MM.1S (cell line): ENCODE results near the gene MTHFD1.
"Not testable (repeated sequence)": the region's sequence is repeated elsewhere in the genome, so short reads cannot be mapped to it uniquely, and the experiment has no call there.

Experiments used
- DNase-seq: peaks from one replicate; pipeline ENCODE4 v3.0.0-alpha.2; 2015
- H2AFZ ChIP-seq: fragments of 300-600 bp; sonication (generic); 2 replicates; pipeline ENCODE4 v1.6.0; 2016; ENCODE audit warnings: antibody characterized with exemption, low read length
- H3F3A ChIP-seq: fragments of 300-600 bp; sonication (generic); 2 replicates; pipeline ENCODE4 v1.6.1; 2016; ENCODE audit warnings: mild to moderate bottlenecking, antibody characterized with exemption, low read length, moderate library complexity, mixed read lengths; ENCODE audit not compliant: insufficient read depth
- H3K27ac ChIP-seq: fragments of 300-600 bp; sonication (generic); 2 replicates; pipeline ENCODE4 v1.5.1; 2016; ENCODE audit warnings: mild to moderate bottlenecking, low read length
- H3K27me3 ChIP-seq: fragments of 300-600 bp; sonication (generic); replicated peaks from 2 replicates; pipeline ENCODE4 v1.6.0; 2016; ENCODE audit warnings: low read length; ENCODE audit not compliant: insufficient read depth
- H3K36me3 ChIP-seq: fragments of 300-600 bp; sonication (generic); replicated peaks from 2 replicates; pipeline ENCODE4 v1.6.1; 2016; ENCODE audit warnings: mild to moderate bottlenecking, low read length, mixed read lengths; ENCODE audit not compliant: insufficient read depth
- H3K4me1 ChIP-seq: fragments of 300-600 bp; sonication (generic); 2 replicates; pipeline ENCODE4 v1.6.1; 2016; ENCODE audit warnings: low read length, mixed read lengths
- H3K4me2 ChIP-seq: fragments of 300-600 bp; sonication (generic); 2 replicates; pipeline ENCODE4 v1.6.0; 2016; ENCODE audit warnings: low read depth, low read length
- H3K4me3 ChIP-seq: fragments of 300-600 bp; sonication (generic); 2 replicates; pipeline ENCODE4 v1.5.1; 2016; ENCODE audit warnings: low read length, mixed read lengths
- H3K79me2 ChIP-seq: fragments of 300-600 bp; sonication (generic); 2 replicates; pipeline ENCODE4 v1.6.1; 2016; ENCODE audit warnings: mixed run types, low read length, mixed read lengths
- H3K9ac ChIP-seq: fragments of 300-600 bp; sonication (generic); 2 replicates; pipeline ENCODE4 v1.6.1; 2016; ENCODE audit warnings: low read length, mixed read lengths
- H3K9me2 ChIP-seq: fragments of 300-600 bp; sonication (generic); replicated peaks from 2 replicates; pipeline ENCODE4 v1.6.1; 2016; ENCODE audit warnings: mild to moderate bottlenecking, low read length, mixed read lengths; ENCODE audit not compliant: insufficient read depth
- H3K9me3 ChIP-seq: fragments of 300-600 bp; sonication (generic); replicated peaks from 2 replicates; pipeline ENCODE4 v1.6.1; 2016; ENCODE audit warnings: mild to moderate bottlenecking, low read length, mixed read lengths; ENCODE audit not compliant: insufficient read depth
- H4K20me1 ChIP-seq: fragments of 300-600 bp; sonication (generic); 2 replicates; pipeline ENCODE4 v1.6.1; 2016; ENCODE audit warnings: mild to moderate bottlenecking, low read length, moderate library complexity, mixed read lengths; ENCODE audit not compliant: insufficient read depth
- CTCF ChIP-seq: fragments of 300-600 bp; sonication (generic); IDR thresholded peaks from 2 replicates; pipeline ENCODE4 v1.5.1; 2016; ENCODE audit warnings: antibody characterized with exemption, low read length, mixed read lengths
- EZH2 ChIP-seq: fragments of 300-600 bp; sonication (generic); optimal IDR thresholded peaks from 2 replicates; pipeline ENCODE3; 2017; ENCODE audit warnings: low read depth, mild to moderate bottlenecking, antibody characterized with exemption, low read length, mixed read lengths
- EZH2phosphoT487 ChIP-seq: fragments of 300-600 bp; sonication (generic); IDR thresholded peaks from 2 replicates; pipeline ENCODE4 v1.6.1; 2018; ENCODE audit warnings: antibody characterized with exemption, low read length

The MTHFD1 gene

GRCh38 chr14:64388533-64389285, 556 bp downstream of the MTHFD1 start:
- TF ChIP-seq EZH2 (no peak), EZH2phosphoT487 (no peak), CTCF (no peak)

GRCh38 chr14:64391113-64391725, 3.1 kb downstream of the MTHFD1 start:
- Histone ChIP-seq H4K20me1 (no peaks in the 10 kb centered on the region), H3K4me1 (no peaks in the 10 kb centered on the region), H2AFZ (no peak overlapping the region), H3F3A (no peaks in the 10 kb centered on the region), H3K9me2 (no peaks in the 10 kb centered on the region), H3K9ac (no peak overlapping the region), H3K4me3 (no peak overlapping the region), H3K4me2 (no peak overlapping the region), H3K79me2 (peaks cover 71% of the 10 kb centered on the region), H3K27ac (no peak overlapping the region), H3K36me3 (no peaks in the 10 kb centered on the region), H3K27me3 (no peaks in the 10 kb centered on the region), H3K9me3 (no peaks in the 10 kb centered on the region)
- DNase-seq = no peak
- no peak for TF ChIP-seq EZH2phosphoT487
- TF ChIP-seq EZH2 = no peak
- no peak for TF ChIP-seq CTCF

More at GRCh38 chr14:64388533-64389285, 556 bp downstream of the MTHFD1 start:
- H3K4me3 ChIP-seq = peak overlapping the region; percentile 86
- peak overlapping the region; percentile 57 for H2AFZ ChIP-seq
- H3K79me2 ChIP-seq = peaks cover 50% of the 10 kb centered on the region
- peak overlapping the region; percentile 88 for H3K9ac ChIP-seq
- H3K27me3 ChIP-seq = no peaks in the 10 kb centered on the region
- H3K9me3 ChIP-seq = no peaks in the 10 kb centered on the region
- no peaks in the 10 kb centered on the region for H4K20me1 ChIP-seq
- DNase-seq = no peak
- H3K9me2 ChIP-seq = no peaks in the 10 kb centered on the region
- H3F3A ChIP-seq = no peaks in the 10 kb centered on the region
- H3K36me3 ChIP-seq = no peaks in the 10 kb centered on the region
- H3K4me1 ChIP-seq = no peaks in the 10 kb centered on the region
- peak overlapping the region; percentile 77 for H3K4me2 ChIP-seq
- peak overlapping the region; percentile 40; the same call in 1 of the 2 replicates for H3K27ac ChIP-seq

GRCh38 chr14:64391986-64392385, 3.8 kb downstream of the MTHFD1 start:
- H3F3A ChIP-seq = no peaks in the 10 kb centered on the region
- no peaks in the 10 kb centered on the region for H3K9me2 ChIP-seq
- no peaks in the 10 kb centered on the region for H3K27me3 ChIP-seq
- H3K36me3 ChIP-seq = no peaks in the 10 kb centered on the region
- no peak for DNase-seq
- H2AFZ ChIP-seq = no peak overlapping the region
- no peaks in the 10 kb centered on the region for H3K4me1 ChIP-seq
- H4K20me1 ChIP-seq = no peaks in the 10 kb centered on the region
- H3K4me3 ChIP-seq = no peak overlapping the region
- H3K79me2 ChIP-seq = peaks cover 71% of the 10 kb centered on the region
- no peak overlapping the region for H3K4me2 ChIP-seq
- H3K9ac ChIP-seq = no peak overlapping the region
- H3K27ac ChIP-seq = no peak overlapping the region
- H3K9me3 ChIP-seq = no peaks in the 10 kb centered on the region
- TF ChIP-seq EZH2 = no peak

- not testable (repeated sequence) for H3K9me3 ChIP-seq, H2AFZ ChIP-seq, H3K4me1 ChIP-seq, H3K9me2 ChIP-seq, DNase-seq, H3F3A ChIP-seq, H3K27me3 ChIP-seq, H3K27ac ChIP-seq, H3K36me3 ChIP-seq, H3K9ac ChIP-seq, H3K4me3 ChIP-seq, H4K20me1 ChIP-seq, H3K4me2 ChIP-seq
- peaks cover 78% of the 10 kb centered on the region for H3K79me2 ChIP-seq
Measured at GRCh38 chr14:64393189-64393726, 5.1 kb downstream of the MTHFD1 start.
